SKM-1 treated with dmso at 0.1 percent for 144 hours (cell line): Measurements from ENCODE around the gene ACSBG1.

Source experiments
- DNase-seq: peaks from one replicate; lab custom pipeline; 2025; ENCODE audit not compliant: unreplicated experiment; lab: John Stamatoyannopoulos, UW

Gene ACSBG1

DNA sequence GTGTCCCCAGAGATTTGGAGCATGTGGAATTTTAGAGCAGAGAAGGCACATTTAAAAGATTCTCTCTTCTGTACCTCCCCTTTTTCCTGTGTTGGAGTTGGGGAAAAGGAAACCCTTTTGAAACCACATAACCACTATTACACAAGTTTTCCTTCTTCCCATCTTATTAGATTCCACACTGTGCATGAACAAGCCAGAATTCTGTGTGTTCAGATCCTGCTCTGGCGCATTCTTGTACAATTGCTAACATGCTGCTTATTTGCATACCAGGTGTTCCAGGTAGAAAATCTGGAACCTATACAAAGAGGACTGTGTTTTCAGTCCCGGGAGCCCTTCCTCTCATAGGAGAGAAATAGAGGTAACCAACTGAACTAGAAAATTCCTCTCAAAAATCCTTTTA, 100.6 kb downstream of the ACSBG1 start:
- DNase-seq: no peak

DNA sequence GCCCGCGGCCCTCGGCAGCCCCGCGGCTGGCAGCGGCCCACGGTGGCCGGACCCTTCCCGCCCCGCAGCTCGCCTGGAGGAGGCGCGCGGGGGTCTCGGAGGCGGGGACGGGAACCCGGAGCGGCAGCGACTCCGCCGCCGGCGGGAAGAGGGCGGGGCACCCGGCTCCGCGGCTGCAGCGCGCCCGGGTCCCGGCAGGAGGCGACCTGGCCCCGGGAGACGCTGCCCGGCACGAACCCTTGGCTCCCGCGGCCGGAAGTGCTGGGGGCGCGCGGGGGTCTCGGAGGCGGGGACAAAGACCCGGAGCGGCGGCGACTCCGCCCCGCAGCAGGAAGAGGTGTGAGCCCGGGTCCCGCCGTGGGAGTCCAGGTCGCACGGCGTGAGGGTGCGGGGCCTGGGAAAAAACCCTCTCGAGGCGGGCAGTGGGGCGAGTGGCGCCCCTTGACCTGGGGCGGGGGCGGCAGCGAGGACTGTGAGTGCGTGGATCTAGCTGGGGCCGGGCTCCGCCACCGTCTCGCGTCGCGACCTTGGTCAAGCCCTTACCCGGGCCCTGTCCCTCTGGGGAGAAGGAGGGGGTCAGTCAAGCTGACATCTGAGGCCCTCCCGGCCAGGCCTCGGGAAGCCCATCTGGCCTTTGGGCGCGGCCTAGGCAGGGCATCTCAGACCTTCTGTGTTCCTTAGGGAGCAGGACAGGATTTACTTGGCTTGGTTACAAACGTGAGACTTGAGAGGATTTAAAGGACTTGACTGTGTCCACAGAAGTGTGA, 102.9 kb downstream of the ACSBG1 start, which contains the start of gene CIB2:
CIB2 (minus strand) TSS at position 151 of the 767 bp plus-strand sequence. CDS start 230 bp downstream, outside the sequence.
- DNase-seq: peak; percentile 52

DNA sequence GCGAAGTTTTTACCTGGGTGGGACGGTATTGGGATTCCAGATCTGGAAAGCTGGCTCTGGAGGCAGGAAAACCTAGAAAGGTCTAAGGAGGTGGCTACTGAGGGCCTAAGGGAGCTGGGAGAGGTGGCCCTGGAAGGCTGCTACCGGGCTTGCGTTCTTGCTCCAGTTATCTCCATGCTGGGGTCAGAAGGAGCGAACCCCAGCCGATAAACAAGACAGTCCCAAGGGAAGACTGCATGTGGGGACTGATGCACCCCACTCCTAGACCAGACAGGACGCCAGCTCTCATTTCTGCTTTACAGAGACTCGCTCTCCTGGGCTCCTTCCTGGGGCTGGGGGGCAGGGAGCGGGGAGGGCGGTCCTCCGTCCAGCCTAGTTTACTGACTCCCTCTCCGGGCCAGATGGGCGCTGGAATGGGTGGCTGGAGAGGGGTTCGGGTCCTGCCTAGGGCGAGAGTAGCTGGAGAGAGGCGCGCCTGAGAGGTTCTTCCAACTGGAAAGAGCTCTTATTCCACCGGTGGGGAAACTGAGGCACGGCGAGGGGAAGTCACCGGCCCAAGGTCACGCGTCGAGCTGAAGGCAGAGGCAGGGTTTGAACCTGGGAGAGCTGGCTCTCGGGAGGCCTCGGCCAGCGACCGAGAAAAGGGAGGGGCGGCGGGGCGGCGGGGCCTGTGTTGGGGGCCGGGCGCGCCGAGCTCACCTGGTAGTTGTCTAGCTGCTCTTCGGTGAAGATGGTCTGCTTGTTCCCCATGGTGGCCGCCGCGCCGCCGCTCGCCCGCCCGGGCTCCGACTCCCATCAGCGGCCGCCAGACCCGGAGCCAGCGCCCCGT, 103.7 kb downstream of the ACSBG1 start:
- DNase-seq: no peak

DNA sequence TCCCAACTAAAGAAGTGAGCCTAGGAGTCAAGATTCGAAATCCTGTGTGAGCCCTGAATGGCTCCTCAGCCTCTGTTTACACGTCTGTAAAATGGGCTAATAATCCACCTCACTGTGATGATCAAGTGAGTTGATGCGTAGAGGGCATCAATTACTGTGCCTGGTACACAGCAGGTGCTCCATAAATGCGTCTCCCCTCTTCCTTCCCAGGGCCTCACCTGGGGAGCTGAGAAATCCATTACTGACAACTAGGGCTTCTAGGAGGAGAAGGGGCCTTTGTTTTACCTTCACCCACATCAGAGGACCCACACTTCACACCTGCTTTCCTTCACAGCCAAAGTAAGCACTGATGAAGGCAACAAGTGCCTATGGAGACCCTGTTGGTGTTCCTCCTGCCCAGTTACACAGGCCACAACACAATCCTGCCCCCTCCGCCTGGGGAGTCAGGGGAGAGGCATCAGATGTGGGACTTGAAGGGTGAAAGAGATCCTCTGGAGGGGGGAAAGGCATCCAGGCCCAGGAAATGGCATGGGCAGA, 104.5 kb downstream of the ACSBG1 start:
- DNase-seq: no peak

DNA sequence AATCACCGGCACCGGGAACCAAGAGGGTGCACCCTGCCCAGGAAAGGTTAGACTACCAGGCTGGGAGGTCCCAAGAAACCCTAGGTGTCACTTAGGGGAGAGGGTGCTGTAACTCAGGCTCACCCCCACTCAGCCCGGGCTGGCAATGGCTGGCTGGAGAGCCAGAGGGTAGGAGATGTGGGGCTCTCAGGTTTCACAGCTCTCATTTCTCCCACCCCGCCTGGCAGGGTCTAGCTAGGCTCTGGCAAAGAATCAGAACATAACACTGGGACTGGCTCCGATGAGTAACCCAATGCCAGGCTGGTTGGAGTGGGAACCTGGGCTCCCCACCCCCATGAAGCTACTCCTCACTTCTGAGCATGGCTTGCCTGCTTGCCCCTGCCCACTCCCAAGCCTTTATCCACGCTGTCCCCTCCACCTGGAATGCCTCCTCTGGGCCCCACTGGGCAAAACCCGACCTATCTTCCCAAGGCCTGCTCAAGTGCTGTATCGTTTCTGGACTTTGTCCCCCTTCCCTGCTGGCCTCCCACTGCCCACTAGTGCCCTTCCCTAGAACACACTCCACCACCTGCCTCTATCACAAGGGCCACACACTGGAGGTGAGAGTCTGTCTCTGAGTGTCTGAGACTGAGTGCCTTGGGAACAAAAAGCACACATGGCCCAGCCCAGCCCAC, 105.2 kb downstream of the ACSBG1 start:
- DNase-seq: no peak

DNA sequence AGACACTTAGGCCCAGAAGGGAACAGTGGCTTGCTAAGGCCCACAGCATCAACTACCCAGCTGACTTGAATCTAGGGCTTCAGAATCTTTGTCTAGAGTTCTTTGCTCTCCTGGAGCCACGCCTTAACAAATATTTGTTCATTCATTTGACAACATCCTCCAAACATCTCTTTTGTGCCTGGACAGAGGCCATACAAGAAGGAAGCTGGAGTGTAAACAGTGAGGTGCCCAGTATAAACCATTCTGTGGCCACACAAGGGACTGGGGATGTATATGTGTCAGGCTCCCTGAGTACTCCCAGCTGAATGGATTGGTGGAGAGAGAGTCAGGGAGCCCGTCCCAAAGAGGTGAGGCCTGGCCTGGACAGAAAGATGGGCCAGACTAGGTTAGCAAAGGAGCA, 106.5 kb downstream of the ACSBG1 start:
- DNase-seq: no peak

DNA sequence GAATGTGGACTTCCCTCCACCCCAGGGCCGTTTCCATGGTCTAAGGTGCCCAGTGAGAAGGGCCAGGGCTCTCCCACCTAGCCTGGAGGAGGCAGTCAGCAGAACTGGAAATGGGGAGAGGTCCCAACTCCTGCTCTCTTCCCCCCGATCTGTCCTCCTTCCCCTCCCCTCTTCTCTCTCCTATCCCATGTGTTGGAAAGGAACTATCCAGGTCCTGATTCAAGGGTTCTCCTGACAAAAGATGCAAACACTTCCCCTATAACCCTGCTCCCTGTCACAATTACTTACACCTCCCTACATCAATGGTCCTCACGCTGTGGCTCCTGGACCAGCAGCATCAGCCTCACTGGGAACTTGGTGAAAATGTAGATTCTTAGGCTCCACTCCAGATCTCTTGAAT, 109.1 kb downstream of the ACSBG1 start:
- no peak for DNase-seq

DNA sequence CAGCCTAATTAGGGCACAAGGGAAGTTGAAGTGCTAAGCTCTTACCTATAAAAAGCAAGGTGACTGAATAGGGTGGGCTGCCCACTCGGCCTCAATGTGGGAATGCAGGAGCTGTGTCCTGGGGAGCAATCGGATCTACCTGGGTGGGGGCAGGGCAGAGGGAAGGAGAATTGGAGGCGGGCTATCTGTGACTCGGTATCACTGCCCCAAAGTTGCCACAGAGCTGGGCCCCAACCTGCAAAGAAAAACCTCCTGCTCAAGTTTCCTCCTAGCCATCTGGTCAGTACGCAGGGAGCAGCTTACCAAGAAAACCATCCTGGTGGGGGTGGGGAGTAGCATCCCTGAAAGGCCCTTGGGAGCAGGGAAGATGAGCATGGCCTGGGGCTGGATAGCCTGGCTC, 113.8 kb downstream of the ACSBG1 start:
- no peak for DNase-seq
